Hematopoietic multipotent progenitor cell treated with erythropoietin and hydrocortisone succinate and interleukin-3 and kit ligand, for 8 days (in vitro differentiated cells): ENCODE results near the gene GSG1.
"Not testable (repeated sequence)": the region's sequence is repeated elsewhere in the genome, so short reads cannot be mapped to it uniquely, and the experiment has no call there.

Experiments
- DNase-seq: peaks from one replicate; pipeline ENCODE4 v3.0.0-alpha.2; 2015

GSG1 gene

GRCh38 chr12:13046964-13047363 is 56.5 kb downstream of the GSG1 start:
- DNase-seq, result no peak

GRCh38 chr12:13045816-13046215 is 57.7 kb downstream of the GSG1 start:
- no peak for DNase-seq

GRCh38 chr12:13044906-13045299 is 58.6 kb downstream of the GSG1 start:
- DNase-seq, result no peak

- DNase-seq, result peak; percentile 72
Observed at GRCh38 chr12:13044002-13044905, 59.2 kb downstream of the GSG1 start, which contains the start of gene FAM234B. Gene FAM234B (plus strand): TSS chr12:13044381. CDS start chr12:13044404, 23 bp downstream.

GRCh38 chr12:13042666-13043230 is 60.7 kb downstream of the GSG1 start:
- DNase-seq, result no peak

- DNase-seq, result no peak
Observed at GRCh38 chr12:13041224-13041623, 62.2 kb downstream of the GSG1 start.

GRCh38 chr12:13039328-13039956 is 64.0 kb downstream of the GSG1 start:
- DNase-seq, result no peak

- DNase-seq, result no peak
Observed at GRCh38 chr12:13038491-13039161, 64.8 kb downstream of the GSG1 start.

- DNase-seq, result no peak
Observed at GRCh38 chr12:13036881-13037280, 66.6 kb downstream of the GSG1 start.

GRCh38 chr12:13035335-13035734 is 68.1 kb downstream of the GSG1 start:
- DNase-seq, result not testable (repeated sequence)
